HepG2 (cell line): Measurements from ENCODE around the gene BCAN. TPM values are rescaled to one million over a fixed set of nuclear protein-coding genes. Genes with fewer than 3 reads are reported as not detected.

Experiments used
- CC2D1A ChIP-seq: sonication (generic); formaldehyde crosslinking; IDR thresholded peaks from 2 replicates; pipeline ENCODE4 v1.8.1; 2023; ENCODE audit warnings: mild to moderate bottlenecking, missing genetic modification reagents
- EED ChIP-seq: sonication (generic); formaldehyde crosslinking; IDR thresholded peaks from 2 replicates; pipeline ENCODE4 v1.5.0; 2020; ENCODE audit warnings: mild to moderate bottlenecking, missing genetic modification reagents
- KAT2B ChIP-seq: fragments of 150-350 bp; IDR thresholded peaks from 2 replicates; pipeline ENCODE4 v1.6.1; 2014; ENCODE audit warnings: low read depth, low read length, borderline replicate concordance
- NCOA1 ChIP-seq: sonication (generic); formaldehyde crosslinking; IDR thresholded peaks from 2 replicates; pipeline ENCODE4 v1.9.0; 2021; ENCODE audit warnings: missing genetic modification reagents
- SALL2 ChIP-seq: sonication (generic); formaldehyde crosslinking; IDR thresholded peaks from 2 replicates; pipeline ENCODE4 v1.8.1; 2023; ENCODE audit warnings: mild to moderate bottlenecking, missing genetic modification reagents, inconsistent platforms
- ZNF510 ChIP-seq: sonication (generic); formaldehyde crosslinking; IDR thresholded peaks from 2 replicates; pipeline ENCODE4 v1.4.0; 2020; ENCODE audit warnings: low read depth, mild to moderate bottlenecking, missing genetic modification reagents
- ZNF652 ChIP-seq: IDR thresholded peaks from 2 replicates; pipeline ENCODE4 v1.6.1; 2016; ENCODE audit warnings: low read depth, borderline replicate concordance
- polyA plus RNA-seq, 8 experiments: library from polyadenylated mRNA; depleted of rRNA in 3 of 8; stranded (reverse) in 7 of 8; unstranded in 1 of 8; fragments of >200 nt; fragmentation: Illumina TruSeq in 4 of 8; extraction: Trizol in 4 of 8; gene quantifications; 2 replicates each; pipeline versions ENCODE4 v1.2.1 to v1.2.3, GENCODE V29; 2011 to 2016; ENCODE audit warnings: low read depth in 4 of 8, missing spikeins in 1 of 8, mixed read lengths in 1 of 8; ENCODE audit not compliant: insufficient read depth in 1 of 8
- total RNA-seq, 5 experiments: library from RNA; depleted of rRNA; stranded (reverse); fragments of >200 nt; fragmentation: Illumina TruSeq; extraction: Trizol; gene quantifications; 2 replicates each; pipeline ENCODE4 v1.2.3, GENCODE V29; 2016; ENCODE audit warnings: low read depth in 1 of 5
- TF ChIP-seq, protein P1 (sequence below): IDR thresholded peaks from 2 replicates; pipeline ENCODE4 v1.6.1; 2016; ENCODE audit warnings: low read depth, missing genetic modification reagents, missing compliant biosample characterization
- TF ChIP-seq, protein P2 (sequence below): sonication (generic); formaldehyde crosslinking; conservative IDR thresholded peaks from 2 replicates; pipeline ENCODE4 v1.4.0; 2020; ENCODE audit warnings: missing genetic modification reagents
- TF ChIP-seq, protein P3 (sequence below): sonication (generic); formaldehyde crosslinking; IDR thresholded peaks from 2 replicates; pipeline ENCODE4 v1.4.0; 2020; ENCODE audit warnings: mild to moderate bottlenecking, low read depth, missing genetic modification reagents
- TF ChIP-seq, protein P4 (sequence below): sonication (generic); formaldehyde crosslinking; IDR thresholded peaks from one replicate; pipeline ENCODE4 v1.5.1; 2020; ENCODE audit warnings: mild to moderate bottlenecking, missing genetic modification reagents; ENCODE audit errors: not compliant biosample characterization

The BCAN gene
- total and polyA plus RNA-seq, 2 of the 13 experiments (the other 11 are each of a cell fraction or from before 2014, with no cell fraction given), result not detected

DNA sequence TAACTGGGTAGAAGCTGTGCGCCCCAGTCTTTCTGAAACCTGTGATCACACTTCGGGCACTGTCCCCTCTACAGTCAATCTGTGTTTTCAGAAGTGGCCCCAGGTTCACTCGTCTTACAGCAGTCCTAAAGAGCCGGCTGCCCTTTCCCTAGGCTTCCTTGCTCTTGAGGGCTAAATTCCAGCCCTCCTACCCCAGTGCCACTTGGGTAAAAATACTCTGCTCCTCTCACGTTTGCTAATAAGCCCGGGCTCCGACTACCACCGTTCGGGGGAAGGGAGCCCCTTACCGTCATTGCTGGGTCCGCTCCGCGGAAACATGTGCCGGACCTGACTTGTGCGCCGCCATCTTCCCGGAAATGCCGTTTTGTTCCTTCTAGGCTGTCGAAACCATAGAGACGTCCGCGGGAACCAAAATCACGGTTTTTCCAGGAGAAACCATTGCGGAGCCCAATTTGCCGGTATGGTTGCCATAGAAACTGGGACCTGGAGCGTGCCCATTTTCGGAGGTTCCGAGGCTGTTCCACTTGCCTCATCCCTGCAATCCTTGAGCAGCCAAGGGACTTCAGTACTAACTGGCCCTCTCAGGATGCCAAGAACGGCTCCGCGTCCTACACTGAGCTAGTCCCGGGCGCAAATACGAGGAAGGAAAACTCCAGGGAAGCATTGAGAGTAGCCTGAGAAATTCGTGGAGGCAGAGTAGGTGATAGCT lies 40.6 kb upstream of the BCAN start, which contains the start of gene GPATCH4 (continued):
- TF ChIP-seq, protein P1, sequence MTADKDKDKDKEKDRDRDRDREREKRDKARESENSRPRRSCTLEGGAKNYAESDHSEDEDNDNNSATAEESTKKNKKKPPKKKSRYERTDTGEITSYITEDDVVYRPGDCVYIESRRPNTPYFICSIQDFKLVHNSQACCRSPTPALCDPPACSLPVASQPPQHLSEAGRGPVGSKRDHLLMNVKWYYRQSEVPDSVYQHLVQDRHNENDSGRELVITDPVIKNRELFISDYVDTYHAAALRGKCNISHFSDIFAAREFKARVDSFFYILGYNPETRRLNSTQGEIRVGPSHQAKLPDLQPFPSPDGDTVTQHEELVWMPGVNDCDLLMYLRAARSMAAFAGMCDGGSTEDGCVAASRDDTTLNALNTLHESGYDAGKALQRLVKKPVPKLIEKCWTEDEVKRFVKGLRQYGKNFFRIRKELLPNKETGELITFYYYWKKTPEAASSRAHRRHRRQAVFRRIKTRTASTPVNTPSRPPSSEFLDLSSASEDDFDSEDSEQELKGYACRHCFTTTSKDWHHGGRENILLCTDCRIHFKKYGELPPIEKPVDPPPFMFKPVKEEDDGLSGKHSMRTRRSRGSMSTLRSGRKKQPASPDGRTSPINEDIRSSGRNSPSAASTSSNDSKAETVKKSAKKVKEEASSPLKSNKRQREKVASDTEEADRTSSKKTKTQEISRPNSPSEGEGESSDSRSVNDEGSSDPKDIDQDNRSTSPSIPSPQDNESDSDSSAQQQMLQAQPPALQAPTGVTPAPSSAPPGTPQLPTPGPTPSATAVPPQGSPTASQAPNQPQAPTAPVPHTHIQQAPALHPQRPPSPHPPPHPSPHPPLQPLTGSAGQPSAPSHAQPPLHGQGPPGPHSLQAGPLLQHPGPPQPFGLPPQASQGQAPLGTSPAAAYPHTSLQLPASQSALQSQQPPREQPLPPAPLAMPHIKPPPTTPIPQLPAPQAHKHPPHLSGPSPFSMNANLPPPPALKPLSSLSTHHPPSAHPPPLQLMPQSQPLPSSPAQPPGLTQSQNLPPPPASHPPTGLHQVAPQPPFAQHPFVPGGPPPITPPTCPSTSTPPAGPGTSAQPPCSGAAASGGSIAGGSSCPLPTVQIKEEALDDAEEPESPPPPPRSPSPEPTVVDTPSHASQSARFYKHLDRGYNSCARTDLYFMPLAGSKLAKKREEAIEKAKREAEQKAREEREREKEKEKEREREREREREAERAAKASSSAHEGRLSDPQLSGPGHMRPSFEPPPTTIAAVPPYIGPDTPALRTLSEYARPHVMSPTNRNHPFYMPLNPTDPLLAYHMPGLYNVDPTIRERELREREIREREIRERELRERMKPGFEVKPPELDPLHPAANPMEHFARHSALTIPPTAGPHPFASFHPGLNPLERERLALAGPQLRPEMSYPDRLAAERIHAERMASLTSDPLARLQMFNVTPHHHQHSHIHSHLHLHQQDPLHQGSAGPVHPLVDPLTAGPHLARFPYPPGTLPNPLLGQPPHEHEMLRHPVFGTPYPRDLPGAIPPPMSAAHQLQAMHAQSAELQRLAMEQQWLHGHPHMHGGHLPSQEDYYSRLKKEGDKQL (CRISPR knock-in tag), result no peak
- TF ChIP-seq, protein P2, sequence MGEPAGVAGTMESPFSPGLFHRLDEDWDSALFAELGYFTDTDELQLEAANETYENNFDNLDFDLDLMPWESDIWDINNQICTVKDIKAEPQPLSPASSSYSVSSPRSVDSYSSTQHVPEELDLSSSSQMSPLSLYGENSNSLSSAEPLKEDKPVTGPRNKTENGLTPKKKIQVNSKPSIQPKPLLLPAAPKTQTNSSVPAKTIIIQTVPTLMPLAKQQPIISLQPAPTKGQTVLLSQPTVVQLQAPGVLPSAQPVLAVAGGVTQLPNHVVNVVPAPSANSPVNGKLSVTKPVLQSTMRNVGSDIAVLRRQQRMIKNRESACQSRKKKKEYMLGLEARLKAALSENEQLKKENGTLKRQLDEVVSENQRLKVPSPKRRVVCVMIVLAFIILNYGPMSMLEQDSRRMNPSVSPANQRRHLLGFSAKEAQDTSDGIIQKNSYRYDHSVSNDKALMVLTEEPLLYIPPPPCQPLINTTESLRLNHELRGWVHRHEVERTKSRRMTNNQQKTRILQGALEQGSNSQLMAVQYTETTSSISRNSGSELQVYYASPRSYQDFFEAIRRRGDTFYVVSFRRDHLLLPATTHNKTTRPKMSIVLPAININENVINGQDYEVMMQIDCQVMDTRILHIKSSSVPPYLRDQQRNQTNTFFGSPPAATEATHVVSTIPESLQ (CRISPR knock-in tag), result 0 out of 2 replicates have a peak, but pooled peaks have one; percentile 49
- TF ChIP-seq ZNF652 (no peak), KAT2B (no peak), NCOA1 (no peak), ZNF510 (CRISPR knock-in tag) (0 out of 2 replicates have a peak, but pooled peaks have one; percentile 30), CC2D1A (no peak), SALL2 (peak; percentile 36; the same call in 1 of the 2 replicates), EED (CRISPR knock-in tag) (0 out of 2 replicates have a peak, but pooled peaks have one; percentile 18)
- TF ChIP-seq, protein P3, sequence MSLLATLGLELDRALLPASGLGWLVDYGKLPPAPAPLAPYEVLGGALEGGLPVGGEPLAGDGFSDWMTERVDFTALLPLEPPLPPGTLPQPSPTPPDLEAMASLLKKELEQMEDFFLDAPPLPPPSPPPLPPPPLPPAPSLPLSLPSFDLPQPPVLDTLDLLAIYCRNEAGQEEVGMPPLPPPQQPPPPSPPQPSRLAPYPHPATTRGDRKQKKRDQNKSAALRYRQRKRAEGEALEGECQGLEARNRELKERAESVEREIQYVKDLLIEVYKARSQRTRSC (CRISPR knock-in tag), result no peak; the same call in 1 of the 2 replicates
- TF ChIP-seq, protein P4, sequence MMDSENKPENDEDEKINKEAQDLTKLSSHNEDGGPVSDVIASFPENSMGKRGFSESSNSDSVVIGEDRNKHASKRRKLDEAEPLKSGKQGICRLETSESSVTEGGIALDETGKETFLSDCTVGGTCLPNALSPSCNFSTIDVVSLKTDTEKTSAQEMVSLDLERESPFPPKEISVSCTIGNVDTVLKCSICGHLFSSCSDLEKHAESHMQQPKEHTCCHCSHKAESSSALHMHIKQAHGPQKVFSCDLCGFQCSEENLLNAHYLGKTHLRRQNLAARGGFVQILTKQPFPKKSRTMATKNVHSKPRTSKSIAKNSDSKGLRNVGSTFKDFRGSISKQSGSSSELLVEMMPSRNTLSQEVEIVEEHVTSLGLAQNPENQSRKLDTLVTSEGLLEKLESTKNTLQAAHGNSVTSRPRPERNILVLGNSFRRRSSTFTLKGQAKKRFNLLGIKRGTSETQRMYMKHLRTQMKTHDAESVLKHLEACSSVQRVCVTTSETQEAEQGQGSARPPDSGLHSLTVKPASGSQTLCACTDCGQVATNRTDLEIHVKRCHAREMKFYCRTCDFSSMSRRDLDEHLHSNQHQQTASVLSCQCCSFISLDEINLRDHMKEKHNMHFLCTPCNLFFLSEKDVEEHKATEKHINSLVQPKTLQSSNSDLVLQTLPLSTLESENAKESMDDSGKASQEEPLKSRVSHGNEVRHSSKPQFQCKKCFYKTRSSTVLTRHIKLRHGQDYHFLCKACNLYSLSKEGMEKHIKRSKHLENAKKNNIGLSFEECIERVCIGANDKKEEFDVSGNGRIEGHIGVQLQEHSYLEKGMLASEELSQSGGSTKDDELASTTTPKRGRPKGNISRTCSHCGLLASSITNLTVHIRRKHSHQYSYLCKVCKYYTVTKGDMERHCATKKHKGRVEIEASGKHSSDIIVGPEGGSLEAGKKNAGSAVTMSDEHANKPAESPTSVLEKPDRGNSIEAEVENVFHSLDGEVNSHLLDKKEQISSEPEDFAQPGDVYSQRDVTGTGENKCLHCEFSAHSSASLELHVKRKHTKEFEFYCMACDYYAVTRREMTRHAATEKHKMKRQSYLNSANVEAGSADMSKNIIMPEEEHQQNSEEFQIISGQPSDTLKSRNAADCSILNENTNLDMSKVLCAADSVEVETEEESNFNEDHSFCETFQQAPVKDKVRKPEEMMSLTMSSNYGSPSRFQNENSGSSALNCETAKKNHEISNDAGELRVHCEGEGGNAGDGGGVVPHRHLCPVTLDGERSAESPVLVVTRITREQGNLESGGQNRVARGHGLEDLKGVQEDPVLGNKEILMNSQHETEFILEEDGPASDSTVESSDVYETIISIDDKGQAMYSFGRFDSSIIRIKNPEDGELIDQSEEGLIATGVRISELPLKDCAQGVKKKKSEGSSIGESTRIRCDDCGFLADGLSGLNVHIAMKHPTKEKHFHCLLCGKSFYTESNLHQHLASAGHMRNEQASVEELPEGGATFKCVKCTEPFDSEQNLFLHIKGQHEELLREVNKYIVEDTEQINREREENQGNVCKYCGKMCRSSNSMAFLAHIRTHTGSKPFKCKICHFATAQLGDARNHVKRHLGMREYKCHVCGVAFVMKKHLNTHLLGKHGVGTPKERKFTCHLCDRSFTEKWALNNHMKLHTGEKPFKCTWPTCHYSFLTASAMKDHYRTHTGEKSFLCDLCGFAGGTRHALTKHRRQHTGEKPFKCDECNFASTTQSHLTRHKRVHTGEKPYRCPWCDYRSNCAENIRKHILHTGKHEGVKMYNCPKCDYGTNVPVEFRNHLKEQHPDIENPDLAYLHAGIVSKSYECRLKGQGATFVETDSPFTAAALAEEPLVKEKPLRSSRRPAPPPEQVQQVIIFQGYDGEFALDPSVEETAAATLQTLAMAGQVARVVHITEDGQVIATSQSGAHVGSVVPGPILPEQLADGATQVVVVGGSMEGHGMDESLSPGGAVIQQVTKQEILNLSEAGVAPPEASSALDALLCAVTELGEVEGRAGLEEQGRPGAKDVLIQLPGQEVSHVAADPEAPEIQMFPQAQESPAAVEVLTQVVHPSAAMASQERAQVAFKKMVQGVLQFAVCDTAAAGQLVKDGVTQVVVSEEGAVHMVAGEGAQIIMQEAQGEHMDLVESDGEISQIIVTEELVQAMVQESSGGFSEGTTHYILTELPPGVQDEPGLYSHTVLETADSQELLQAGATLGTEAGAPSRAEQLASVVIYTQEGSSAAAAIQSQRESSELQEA (CRISPR knock-in tag), result no peak
